Left renal cortex interstitium (tissue), 4 donors: Measurements from ENCODE around the gene TP53AIP1. TPM values are rescaled to one million over a fixed set of nuclear protein-coding genes. Genes with fewer than 3 reads are reported as not detected.

Experiments used
- DNase-seq, 4 donors: peaks; one replicate each; pipeline ENCODE4 v3.0.0-alpha.2; 2013; ENCODE audit warnings: low read depth in 4 of 4, low spot score in 2 of 4, missing footprints in 1 of 4
- polyA plus RNA-seq, 4 donors: library from polyadenylated mRNA; unstranded; fragments of 120-200 nt; gene quantifications; one replicate each; pipeline ENCODE4 v1.2.1, GENCODE V29; 2013; ENCODE audit not compliant: insufficient read length in 4 of 4

TP53AIP1 gene
- polyA plus RNA-seq, 4 donors: 0.85 to 1.2 (median 0.96) TPM

DNA sequence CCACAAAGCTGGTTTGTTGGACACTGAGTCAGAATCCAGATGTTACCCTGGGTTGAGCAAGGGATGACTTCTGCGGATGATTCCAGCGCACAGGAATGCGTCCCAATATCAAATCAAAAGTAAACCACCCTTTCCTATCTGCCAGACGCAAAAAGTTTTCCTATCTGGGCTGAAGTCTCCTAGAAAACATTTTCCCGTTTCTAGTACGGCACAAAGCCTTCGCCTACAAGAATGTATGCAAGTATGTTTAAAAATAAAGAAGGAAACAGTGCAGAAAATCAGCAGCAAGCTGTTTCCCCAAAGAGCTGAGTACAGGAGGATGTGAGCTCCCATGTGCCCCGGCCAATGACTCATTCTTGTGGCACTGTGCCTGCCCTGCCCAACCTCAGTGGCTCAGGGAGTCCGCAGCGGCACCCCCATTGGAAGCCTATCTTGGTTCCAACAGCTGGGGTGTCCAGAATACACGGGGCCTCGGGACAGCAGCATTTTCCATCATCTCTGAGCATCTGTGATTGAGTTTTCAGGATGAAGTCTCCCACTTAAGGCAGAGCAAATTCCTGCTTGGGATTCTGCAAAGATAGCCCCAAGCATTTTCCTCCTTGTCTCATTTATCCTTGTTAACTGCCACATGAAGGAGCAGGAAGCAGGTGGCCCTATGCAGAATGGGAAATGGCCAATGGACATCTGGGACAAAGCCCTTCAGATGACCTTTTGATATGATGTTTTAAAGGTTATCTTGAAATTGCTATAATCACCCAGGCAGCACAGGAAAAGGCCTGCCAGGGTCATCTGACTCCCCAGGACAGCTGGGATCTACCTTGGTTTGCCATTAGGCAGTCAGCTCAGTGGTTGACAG, 34.1 kb downstream of the TP53AIP1 start:
- no peak for DNase-seq

DNA sequence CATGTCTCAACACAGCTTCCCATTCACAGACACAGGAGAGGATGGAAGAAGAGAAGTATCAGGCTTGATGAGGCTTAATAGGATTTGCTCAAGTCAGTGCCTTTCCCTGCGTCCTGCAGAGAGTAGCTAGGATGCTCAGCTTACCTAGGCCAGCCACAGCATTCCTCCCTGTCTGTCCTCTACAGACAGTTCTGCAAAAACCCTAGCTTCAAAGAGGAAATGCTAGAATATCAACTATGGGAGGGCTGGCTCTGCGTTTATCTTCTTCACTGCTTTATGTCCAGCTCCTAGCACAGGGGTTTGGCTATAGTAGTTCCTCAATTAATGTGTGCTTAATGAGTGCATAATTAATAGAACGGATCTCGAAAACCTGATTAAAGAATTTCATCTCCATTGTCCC, 35.1 kb downstream of the TP53AIP1 start:
- DNase-seq: no peak

DNA sequence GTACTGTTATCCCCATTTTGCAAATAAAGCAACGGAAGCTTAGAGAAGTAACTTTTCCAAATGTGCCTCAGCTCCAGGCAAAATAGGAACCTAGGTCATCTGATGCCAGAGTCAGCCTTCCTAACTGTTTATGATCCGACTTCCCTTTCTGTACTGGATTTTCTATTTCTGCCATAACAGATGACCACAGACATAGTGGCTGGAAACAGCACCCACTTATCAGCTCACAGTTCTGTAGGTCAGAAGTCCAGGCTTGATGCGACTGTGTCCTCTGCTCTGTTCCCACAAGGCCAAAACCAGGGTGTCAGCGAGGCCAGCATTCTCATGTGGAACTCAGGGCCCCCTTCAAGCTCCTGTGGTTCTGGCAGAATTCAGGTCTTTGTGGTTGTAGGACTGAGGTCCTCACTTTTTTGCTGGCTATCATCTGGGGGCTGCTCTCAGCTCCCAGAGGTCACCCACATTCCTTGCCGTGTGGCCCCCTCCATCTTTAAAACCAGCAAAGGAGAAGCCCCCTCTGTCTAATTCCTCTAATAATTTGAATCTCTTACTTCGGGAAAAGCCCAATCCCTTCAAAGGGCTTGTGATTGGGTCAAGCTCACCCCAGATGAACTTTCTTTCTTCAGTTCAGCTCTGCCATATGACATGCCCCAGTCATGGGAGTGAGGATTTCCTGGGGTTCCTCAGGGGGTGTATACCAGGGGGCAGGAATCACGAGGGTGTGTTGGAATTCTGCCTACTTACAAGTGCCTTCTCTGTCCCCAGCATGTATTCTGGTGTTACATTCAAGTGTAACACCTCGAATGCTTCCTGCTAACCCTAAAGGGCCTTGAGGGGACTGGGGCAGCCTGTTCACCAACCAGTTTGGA, 36.3 kb downstream of the TP53AIP1 start:
- DNase-seq: no peak

DNA sequence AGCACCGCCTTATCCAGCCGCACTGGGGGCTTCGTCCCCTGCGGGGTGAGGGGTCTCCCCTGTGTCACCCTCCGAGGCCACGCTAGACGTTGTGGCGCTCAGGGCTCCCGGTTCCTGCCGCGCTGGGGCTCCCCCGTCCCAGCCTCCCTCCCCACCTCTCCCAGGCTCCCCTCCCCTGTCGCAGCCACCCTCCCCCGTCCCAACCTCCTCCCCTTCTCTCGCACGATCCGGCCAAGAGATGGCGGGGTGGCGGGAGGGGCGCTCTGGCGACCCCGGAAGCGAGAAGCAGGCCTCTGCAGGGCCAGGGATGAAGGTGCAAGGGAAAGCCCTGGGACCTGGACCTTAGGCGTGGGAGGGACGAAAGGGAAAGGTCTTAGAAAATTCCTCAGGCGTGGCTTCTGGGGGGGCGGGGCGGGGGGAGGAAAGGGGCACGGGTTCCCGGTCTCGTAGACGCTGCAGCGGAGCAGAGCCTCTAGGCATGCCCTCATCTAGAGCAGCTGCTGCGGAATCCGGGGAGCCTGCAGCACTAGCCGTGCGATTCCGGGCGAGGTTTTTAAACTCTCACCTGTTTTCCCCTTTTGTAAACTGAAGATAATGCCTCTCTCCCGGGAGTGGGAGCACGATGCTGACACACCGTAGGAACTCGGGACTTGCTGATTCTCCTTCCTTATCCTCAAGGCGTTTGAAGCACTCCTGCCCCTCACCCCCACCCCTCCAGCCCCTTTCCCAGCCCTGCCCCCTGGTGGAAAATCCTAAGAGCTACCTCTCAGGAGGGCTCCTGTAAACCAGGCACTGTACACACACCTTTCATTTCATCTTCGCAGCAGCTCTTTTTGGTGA, 37.1 kb downstream of the TP53AIP1 start:
- no peak for DNase-seq

DNA sequence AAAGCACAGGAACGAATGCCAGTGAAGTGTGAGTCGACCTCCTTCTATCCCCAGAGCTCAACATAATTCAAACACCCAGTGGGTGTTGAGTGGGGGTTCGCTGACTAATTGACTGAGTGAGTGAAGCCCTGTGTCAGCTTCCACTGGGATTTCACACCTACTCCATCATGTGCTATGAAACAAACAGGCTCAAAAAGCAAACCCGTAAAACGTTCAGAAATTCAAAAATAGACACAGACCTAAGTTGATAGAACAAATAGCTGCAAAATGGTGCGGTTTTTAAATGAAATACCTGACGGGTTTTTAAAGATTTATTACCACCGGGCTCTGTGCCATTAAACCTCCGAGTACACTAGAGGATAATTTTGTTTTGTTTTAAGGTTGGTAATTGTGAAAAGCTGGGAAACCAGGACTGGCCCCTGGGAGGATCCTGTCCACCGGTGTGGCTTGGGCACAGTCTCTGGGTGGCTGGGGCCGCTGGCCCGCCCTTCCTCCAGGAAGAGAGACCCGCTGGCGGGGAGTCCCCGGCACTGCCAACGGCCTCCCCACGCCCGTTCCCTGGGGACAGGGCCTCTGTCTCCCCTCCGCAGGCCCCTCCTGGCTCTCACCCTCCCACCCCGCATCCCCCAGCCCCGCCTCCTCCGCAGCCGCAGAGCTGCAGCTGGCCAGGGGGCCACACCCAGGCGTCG, 37.9 kb downstream of the TP53AIP1 start:
- no peak for DNase-seq

DNA sequence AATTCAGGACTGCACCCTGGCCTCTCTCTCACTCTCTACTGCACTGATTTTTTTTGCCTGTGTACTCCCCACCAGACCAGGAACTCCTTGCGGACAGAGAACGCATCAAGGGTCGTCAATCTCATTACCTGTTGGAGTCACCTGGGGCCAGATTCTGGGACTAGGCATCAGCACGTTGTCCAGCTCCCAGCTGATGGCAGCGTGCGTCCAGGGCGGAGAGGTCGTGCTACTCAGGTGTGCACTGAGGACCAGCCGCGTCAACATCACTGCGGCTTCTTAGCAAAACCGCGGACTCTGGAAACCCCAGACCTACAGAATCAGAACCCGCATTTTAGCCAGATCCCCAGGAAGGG, 38.4 kb downstream of the TP53AIP1 start:
- no peak for DNase-seq

DNA sequence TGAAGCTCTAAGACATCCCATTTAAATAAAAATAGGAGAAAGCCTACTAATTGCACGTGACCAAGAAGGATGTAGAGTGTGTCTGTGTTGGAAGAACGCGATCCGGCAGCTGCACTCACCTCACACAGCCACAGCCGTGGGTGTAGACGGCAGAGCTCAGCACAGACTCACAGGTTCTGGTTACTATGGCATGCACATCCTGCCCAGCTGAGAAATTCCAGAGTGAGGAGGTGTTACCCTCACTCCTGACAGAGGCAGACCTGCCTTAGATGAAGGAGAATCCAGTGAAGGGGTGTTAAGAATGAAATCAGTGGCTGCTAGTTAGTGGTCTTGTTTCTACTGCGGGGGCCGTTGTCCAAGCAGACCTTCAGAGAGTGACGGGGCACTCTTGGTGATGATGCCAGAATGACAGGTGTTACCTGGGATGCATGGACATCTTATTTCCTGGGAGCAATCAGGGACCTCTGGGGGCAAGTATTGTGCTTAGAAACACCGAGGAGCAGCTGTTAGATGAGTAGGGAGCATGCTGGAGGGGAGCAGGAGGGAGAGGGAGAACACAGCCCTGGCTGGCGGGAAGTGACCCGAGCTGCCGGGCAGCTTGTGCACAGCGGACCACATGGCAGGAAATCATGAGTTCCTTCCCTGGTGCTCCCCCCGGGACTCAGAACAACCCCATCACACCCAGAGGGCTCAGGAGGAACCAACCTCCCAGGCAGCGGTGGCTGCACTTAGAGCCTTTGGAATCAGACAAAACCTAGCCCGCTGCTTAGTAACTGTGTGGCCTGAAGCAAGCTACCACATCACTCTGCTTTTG, 39.2 kb downstream of the TP53AIP1 start:
- DNase-seq: no peak

DNA sequence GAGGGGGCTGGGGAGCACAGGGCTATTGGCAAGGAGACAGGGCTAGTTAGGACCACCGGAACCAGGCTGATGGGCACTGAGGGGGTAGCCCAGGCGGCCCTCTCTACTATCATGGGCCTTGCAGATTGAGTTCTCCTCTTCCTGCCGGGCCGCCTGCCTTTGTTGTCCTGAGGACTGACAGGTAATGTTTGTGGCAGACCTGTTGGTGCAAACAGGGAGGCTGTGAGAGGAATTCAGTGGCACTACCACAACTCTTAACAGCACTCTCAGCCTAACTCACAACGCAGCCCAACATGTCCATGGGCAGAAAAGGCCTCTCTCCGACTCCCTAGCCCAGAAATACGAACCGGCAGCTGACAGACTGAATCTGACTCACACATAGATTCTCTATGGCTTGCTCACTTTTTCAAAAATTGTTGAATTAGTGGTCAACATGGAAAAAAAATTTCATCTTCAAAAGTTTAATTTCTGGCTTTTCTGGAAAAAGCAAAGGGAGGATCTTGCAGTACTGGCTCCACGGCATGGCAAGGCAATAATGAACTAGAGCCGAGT, 40.1 kb downstream of the TP53AIP1 start:
- no peak for DNase-seq

DNA sequence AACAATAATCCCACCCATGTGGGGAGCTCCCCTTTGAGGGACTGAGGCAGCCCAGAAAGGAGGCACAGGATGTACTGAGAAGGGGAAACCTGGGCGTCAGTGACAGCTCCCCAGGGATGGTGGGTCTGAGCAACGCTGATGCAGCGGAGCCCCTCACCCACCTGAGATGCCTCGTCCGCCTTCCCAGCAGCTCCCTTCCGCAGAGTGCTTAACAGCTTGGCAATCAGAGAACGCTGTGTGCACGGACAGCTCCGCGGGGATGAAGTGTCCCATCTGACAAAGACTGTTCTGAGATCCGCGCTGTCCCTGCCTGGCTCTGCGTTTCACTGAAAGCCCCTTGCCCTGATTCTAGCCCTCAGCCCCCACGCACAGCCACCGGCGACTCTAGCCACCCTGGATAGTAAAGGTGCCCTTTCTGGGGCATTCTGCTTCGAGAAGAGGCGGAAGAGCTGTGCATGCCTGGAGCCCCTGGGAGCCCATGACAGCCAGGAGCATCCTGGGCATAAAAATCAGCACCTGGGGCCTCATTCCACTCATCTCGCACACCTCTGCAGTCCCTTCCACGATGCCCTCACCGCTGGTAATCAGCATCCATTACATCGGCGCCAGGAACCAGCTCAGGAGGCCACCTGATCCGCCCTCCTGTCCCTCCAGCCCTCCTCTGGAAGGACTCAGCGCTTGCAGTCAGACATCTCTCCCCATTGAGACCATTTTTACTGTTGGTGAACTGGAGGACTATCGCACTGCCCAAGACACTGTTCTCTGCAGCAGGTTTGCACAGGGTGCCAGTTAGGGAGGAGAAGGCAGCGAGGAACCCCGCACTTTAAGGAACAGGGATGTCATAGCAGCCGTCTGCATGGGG, 40.8 kb downstream of the TP53AIP1 start:
- no peak for DNase-seq

DNA sequence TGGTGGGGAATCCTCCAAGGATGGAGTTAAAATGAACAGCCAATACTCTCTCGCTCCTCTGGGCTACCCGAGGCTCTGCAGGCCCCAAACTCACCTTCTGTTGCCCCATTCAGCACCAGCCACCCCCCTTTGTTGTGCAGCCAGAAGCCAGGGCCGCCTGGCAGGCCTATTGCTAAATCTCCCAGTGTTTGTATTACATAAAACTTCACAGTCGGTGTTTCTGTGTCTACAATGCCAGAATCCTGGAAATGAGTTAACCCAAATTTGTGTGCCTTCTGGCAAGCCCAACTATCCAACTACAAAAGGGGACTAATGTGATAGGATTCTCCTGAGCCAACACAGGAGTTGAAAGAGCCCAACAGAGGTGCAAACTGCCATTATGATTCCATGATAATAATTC, 42.2 kb downstream of the TP53AIP1 start:
- no peak for DNase-seq

DNA sequence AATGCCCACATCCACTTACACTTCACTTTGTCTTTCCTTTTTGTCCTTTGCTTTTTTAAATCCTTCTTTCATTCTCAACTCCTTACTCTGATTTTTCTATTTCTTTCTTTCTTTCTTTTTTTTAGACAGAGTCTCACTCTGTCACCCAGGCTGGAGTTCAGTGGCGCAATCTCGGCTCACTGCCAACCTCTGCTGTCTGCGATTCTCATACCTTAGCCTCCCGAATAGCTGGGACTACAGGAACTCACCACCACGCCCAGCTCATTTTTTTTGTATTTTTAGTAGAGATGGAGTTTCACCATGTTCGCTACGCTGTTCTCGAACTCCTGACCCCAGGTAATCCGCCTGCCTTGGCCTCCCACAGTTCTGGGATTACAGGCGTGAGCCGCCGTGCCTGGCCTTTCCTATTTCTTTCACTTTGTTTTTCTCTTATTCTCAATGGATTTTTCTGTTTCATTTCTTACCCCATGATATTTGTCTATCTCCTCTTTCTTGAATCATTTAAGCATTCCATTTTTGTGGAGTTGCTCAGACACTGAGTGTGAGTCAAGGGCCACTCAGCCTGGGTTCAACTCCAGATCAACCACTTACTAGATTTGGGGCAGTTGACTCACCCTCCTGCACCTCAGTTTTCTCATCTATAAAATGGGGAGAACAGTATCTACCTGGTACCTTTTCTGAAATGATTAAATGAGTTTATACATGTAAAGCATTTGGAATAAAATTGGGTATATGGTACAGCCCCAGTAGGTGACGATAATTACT, 43.9 kb downstream of the TP53AIP1 start:
- DNase-seq: no peak

DNA sequence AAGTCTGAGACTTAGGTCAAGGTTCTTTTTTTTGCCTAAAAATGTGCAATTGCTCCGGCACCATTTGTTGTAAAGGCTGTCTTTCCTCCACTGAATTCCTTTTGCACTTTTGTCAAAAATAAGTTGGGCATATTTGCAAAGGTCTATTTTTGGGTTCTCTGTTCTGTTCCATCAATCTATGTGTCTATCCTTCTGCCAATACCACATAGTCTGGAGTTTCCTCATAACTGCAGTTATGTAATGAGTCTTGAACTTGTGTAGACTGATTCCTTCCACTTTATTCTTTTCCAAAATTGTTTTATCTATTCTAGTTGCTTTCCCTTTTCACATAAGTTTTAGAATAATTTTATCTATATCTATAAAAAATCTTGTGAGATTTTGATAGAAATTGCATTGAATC, 44.8 kb downstream of the TP53AIP1 start:
- DNase-seq: no peak

DNA sequence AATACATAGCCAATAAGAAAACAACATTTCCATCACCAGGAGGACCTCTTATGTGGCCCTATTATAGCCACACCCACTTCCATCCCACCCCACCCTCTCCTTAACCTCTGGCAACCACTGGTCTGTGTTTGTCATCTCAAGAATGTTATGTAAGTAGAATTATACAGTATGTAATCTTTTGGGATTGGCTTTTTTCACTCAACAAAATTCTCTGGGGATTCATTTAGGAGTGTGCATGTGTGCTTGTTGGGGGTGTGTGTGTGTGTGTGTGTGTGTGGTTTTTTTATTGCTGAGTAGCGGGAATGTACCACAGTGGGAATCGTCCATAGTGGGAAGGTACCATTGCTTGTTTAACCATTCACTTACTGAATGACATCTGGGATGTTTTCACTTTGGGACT, 46.3 kb downstream of the TP53AIP1 start:
- DNase-seq: no peak

DNA sequence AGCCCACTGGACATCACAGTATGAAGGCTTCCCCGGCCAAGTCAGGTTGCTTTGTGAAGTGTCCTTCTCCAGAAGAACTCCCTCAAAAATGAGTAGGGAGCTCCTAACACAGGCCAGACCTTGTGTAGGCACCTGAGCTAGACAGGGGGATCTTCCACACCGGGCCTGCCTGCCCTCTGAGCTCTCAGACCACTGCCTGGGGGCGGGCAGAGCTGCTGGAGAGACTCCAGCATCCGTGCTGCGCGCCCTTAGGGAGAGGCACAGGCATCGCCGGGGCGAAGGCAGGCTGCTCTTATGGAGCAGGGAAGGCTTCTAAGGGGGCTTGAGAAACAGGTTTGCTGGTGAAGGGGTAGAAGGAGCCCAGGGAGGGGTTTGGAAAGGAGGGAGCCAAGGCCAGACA, 47.1 kb downstream of the TP53AIP1 start:
- no peak for DNase-seq

DNA sequence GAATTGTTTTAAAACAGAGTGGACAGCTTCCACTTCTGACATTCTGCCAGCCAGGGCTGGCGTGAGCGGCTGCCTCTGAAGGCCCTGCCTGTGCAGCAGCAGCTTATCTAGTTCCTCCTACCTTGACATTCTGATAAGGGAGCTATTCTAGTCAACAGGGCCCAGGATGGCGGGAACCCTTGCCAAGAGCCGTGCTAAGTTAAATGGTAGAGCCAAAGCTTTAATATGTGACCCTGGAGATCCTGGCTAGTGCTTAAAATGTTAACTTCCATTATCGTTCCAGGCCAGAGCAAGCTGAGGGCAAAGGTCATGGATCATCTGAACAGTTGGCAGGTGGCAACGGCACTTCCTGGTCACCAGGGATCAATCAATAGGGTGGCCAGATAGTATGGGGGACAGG, 48.0 kb downstream of the TP53AIP1 start:
- no peak for DNase-seq

DNA sequence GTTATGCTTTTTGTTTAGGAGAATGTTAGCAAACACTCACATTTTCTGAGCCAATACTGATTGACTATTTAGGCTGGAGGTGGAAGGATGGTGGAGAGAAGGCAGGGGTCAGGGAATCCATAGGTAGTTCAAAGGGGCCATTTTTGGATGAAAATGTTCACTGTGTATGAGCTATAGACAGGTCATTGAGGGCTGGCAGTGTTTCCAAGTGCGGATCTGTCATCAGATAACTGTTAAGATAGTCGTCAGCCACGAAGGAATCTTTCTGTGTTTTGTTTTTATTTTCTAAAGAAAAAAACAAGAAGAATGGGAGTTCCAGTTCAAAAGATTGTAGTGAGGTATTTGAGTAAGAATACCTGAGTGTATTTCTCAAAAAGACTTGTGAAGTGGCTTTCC, 48.4 kb downstream of the TP53AIP1 start:
- DNase-seq: no peak

DNA sequence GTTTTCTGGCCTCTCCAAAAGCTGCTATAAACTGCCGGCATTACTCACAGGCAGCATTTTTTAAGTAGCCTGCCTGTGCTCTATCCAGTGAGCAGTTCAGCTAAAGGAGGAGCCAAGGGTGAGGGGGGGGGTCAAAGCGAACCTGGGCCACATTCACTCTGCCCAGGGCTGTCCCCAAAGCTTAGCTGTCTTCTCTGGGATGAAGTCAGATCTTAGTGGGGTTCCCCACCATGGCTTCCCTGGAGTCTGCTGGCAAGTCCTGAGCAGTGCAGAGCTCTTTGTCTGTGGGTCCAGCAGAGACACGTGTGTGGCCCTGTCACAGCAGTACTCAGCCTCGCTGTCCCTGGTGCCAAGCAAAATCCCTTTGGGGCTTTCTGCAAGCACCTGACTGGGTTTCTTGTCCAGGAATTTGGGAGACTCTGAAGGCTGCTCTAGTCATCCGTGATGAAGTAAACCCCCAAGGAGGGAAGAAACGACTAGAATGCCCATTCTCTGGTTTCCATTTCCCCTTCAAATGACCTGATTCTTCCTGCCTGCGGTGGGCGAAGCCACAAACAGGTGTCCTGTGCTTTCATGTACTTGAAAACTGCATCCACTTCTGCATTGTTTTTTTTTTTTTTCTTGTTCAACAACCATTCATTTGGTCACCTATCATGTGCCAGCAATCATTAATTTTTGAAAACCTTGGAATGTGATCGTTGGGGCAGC, 48.9 kb downstream of the TP53AIP1 start:
- DNase-seq: no peak
